HG03196 (cell line): Measurements from ENCODE around the gene FMNL1.
A peak's percentile ranks its signal among the peaks of the same experiment; 100 is the strongest.
"Not testable (repeated sequence)": the region's sequence is repeated elsewhere in the genome, so short reads cannot be mapped to it uniquely, and the experiment has no call there.

Source experiments
- ATAC-seq: cut with Tn5 transposase; IDR thresholded peaks from one replicate; pipeline ENCODE4 v1.9.1; 2021; ENCODE audit not compliant: unreplicated experiment

Gene FMNL1

DNA sequence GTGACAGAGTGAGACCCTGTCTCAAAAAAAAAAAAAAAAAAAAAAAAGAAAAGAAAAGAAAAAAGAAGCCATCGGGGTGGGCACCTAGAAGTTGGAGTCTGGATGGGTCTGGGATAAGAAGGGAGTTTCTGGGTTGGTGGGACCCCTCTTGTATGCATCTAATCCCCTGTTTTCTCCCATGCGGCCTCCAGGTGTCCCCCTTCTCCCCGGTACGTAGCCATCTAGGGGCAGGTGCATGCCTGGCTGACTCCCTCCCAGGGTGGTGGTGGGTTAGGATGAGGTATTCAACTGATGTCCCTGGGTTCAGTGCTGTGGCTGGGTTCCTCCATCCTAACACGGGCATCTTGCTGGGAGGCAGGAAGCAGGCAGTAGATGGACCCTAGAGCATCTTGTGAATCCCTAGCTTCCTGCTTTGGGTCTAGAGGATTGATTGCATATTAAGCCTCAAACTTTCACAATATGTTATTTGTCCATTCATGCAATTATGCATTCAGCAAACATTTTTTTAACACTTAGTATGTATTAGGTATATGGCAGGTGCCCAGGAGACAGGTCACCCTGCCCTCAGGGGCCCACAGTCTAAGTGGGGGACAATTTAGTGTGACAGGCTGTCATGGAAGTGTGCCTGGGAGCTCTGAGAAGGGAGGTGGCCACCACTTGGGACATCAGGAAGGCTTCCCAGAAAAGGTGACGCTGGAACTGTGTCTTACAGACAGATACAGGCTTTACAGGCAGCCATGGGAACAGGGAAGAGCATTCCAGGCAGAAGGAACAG is 13.1 kb downstream of the FMNL1 start:
- no peak for ATAC-seq

- ATAC-seq: no peak
Measured at GRCh38 chr17:45235416-45236281, 14.0 kb downstream of the FMNL1 start.

DNA sequence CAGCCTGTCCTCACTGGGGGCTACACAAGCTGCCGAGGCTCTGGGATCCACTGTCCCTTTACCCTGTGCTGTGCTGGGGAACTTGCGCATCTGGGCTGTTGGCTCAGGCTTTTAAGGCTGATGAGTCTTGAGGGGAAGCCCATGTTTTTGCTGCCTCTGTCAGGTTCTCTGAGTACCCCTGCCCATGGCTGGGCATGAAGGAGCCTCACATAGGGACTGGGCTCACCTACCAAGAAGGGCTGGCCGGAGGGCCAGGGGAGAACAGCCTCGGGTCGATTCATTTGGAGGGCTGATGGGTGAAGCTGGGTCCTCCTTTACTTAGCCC is 14.6 kb downstream of the FMNL1 start:
- no peak for ATAC-seq

GRCh38 chr17:45237686-45238085 is 16.0 kb downstream of the FMNL1 start:
- no peak for ATAC-seq

DNA sequence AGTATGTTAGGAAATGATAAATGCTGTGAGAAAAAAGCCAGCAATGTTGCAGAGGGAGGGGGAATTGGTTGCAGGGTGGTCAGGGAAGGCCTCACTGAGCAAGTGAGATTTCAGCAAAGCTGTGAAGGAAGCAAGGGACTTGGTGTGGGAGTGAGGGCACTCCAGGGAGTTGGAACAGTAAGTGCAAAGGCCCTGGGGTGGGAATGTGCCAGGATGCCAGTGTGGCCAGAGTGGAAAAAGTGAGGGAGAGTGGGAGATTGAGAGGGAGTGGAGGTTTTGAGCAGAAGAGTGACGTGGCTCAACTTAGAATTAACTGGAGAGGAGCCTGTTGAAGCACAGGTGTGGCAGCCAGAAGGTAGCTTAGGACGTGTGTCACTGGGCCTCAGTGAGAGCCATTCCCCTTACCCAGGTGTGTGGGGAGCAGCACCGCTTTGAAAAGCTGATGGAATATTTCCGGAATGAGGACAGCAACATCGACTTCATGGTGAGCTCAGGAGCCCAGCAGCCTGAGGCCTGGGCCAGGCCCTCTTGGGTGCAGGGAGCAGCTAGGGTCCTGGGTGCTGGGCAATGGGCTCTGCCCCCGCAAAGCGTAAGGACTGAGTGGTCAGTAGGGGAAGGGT is 16.6 kb downstream of the FMNL1 start:
- no peak for ATAC-seq

GRCh38 chr17:45240905-45241327 is 19.2 kb downstream of the FMNL1 start:
- ATAC-seq: no peak

DNA sequence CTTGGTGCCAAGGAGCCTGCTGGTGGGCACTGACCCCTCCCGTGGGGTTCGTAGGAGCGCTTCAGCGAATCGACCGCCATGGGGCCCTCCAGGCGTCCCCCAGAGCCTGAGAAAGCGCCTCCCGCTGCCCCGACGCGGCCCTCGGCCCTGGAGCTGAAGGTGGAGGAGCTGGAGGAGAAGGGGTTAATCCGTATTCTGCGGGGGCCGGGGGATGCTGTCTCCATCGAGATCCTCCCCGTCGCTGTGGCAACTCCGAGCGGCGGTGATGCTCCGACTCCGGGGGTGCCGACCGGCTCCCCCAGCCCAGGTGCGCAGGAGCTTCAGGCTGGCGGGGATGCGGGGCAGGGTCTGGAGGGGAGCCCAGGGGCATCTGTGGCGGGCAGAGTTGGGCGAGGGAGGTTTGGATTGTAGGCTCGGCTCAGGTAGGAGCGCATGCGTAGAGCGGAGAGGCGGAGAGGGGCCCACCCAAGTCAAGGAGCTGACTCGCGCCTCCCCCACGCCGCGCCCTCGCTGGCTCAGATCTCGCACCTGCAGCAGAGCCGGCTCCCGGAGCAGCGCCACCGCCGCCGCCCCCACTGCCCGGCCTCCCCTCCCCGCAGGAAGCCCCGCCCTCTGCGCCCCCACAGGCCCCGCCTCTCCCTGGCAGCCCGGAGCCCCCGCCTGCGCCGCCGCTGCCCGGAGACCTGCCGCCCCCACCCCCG is 19.8 kb downstream of the FMNL1 start:
- ATAC-seq: no peak

GRCh38 chr17:45242029-45242414 is 20.3 kb downstream of the FMNL1 start:
- no peak for ATAC-seq

DNA sequence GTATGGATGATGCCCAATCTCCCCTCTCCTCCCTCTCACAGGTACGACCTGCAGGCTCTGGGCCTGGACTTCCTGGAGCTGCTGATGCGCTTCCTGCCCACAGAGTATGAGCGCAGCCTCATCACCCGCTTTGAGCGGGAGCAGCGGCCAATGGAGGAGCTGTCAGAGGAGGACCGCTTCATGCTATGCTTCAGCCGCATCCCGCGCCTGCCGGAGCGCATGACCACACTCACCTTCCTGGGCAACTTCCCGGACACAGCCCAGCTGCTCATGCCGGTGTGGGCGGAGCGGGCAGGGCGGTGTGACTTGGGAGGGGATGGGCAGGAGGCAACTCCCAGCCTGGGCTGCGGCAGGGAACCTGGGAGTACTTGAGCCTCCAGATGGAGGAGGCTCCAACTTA is 22.1 kb downstream of the FMNL1 start:
- ATAC-seq: no peak

DNA sequence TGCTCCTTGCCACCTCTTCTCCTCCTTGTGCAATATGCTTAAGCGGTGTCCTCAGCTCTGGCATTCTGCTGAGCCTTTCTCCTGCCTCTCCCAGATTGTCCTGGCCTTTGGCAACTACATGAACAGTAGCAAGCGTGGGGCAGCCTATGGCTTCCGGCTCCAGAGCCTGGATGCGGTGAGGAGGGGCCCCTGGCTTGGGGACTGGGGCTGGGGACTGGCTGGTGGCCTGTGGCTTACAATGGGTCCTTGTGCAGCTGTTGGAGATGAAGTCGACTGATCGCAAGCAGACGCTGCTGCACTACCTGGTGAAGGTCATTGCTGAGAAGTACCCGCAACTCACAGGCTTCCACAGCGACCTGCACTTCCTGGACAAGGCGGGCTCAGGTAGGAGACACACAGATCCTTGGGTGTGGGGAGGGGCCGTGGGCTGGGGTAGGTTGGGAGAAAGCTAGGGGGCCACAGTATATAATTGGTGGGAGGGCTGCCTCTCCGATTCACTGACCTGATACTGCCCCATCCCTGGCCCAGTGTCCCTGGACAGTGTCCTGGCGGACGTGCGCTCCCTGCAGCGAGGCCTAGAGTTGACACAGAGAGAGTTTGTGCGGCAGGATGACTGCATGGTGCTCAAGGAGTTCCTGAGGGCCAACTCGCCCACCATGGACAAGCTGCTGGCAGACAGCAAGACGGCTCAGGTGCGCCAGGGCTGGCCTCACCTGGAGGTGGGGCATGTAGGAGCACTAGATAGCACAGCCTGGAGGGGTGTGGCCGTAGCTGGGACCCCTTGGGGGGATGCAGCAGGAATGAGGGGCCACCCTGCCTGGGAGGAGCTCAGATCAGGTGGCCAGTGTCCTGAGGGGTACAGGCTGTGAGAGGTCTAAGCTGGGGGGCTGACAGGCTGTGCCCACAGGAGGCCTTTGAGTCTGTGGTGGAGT is 23.3 kb downstream of the FMNL1 start:
- no peak for ATAC-seq

DNA sequence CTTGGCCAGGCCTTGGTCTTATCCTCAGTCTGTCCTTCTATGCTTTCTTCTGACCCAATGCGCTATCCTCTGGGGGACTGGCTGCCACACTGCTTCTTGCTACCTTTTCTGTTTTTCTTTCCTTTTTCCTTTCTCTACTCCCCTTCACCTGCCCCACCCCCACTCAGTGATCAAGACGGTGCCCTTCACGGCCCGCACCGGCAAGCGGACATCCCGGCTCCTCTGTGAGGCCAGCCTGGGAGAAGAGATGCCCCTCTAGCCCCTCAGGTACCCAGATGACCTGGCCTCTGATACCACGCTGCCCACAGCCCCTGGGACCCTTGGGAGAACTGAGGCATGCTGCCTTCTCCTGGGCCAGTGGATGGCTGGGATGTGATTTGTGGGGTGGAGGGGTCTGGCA is 24.7 kb downstream of the FMNL1 start:
- no peak for ATAC-seq

GRCh38 chr17:45246861-45247428 is 25.3 kb downstream of the FMNL1 start:
- no peak for ATAC-seq

DNA sequence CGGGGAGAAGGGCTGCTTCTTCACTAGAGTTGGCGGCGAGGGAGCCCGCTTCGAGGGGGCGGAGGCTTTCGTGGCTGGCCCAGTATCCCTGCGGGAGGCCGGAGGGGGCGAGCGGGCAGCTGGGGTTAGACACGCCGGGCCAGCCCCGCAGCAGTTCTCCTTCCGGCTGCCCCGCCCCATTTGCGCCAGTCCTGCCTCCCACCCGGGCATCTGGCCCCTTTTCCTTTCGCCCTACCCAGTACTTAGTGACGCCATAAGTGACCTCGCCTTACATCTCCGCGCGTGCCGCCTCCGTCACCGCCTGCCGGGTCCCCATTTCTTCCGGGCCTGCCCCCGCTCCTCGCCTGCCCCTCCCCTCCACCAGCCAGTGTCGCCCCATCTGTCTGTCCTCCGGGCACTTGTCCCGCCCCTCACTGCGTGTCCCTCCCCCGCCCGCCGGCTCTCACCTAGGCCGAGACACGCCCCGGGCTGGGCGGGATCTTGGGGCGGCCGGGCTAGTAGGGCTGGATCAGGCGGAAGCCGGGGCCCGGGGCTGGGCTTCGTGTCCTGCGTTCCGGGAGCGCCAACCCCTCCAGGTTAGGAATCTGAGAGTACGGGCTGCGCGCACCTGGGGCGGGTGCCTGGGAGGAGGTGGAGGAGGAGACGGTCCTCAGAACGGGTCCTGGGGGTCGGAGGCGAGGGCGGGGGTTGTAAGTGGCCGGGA is 25.9 kb downstream of the FMNL1 start:
- ATAC-seq: peak; percentile 50

- peak; percentile 42 for ATAC-seq
Measured at GRCh38 chr17:45248132-45248957, 26.7 kb downstream of the FMNL1 start.

- no peak for ATAC-seq
Measured at GRCh38 chr17:45251931-45252330, 30.2 kb downstream of the FMNL1 start.

DNA sequence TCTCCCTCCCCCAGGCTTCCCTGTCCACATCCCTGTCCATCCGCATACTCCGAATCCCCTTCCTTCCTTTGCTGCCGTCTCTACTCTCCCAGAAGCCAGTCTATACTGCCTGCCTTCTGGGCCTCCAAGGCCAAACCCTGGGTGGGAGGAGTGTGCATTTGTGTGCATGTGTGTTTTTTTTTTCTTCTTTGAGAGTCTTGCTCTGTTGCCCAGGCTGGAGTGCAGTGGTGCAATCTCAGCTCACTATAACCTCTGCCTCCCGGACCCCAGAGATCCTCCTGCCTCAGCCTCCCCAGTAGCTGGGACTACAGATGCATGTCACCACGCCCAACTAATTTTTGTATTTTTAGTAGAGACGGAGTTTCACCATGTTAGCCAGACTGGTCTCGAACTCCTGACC is 31.6 kb downstream of the FMNL1 start:
- ATAC-seq: not testable (repeated sequence)

GRCh38 chr17:45253879-45254278 is 32.2 kb downstream of the FMNL1 start:
- no peak for ATAC-seq

- ATAC-seq: no peak
Measured at GRCh38 chr17:45255358-45255757, 33.7 kb downstream of the FMNL1 start.
